Right cardiac atrium (tissue), 5 donors: ENCODE data around the gene CDK8. TPM values are rescaled to one million over a fixed set of nuclear protein-coding genes. Genes with fewer than 3 reads are reported as not detected.
"Not testable (repeated sequence)": the region's sequence is repeated elsewhere in the genome, so short reads cannot be mapped to it uniquely, and the experiment has no call there.

ENCODE experiments used
- ATAC-seq, 2 donors: fragments of 200-7000 bp; cut with Tn5 transposase; one replicate each; pipeline versions ENCODE4 v1.8.0 to v1.9.1; 2020; ENCODE audit warnings: moderate library complexity in 2 of 2, mild to moderate bottlenecking in 1 of 2
- DNase-seq, 3 donors: peaks; one replicate each; pipeline ENCODE4 v3.0.0-alpha.2; 2020
- H3K27ac ChIP-seq: one replicate; pipeline ENCODE4 v1.5.1; 2013; ENCODE audit warnings: mild to moderate bottlenecking, low read length, control low read depth, moderate library complexity
- H3K27me3 ChIP-seq: one replicate; pipeline ENCODE4 v1.6.1; 2013; ENCODE audit not compliant: control insufficient read depth, insufficient read depth
- H3K4me1 ChIP-seq: one replicate; pipeline ENCODE4 v1.6.1; 2013; ENCODE audit warnings: low read length; ENCODE audit not compliant: control insufficient read depth, insufficient read depth
- H3K4me3 ChIP-seq: one replicate; pipeline ENCODE4 v1.5.1; 2013; ENCODE audit warnings: low read length, control low read depth
- H3K9me3 ChIP-seq: one replicate; pipeline ENCODE4 v1.6.1; 2013; ENCODE audit warnings: low read length; ENCODE audit not compliant: control insufficient read depth
- WGBS: extraction: QIAGEN DNeasy Blood & Tissue Kit; methylation state at CpG from one replicate; pipeline ENCODE4 v1.1.7; 2013; 5-methylcytosine and 5-hydroxymethylcytosine counted together
- intact Hi-C, 4 donors: fragments of 100-400 bp; cut with DNase I; formaldehyde crosslinking; loops; one replicate each; pipeline versions ENCODE4 v1.11.0 to v1.14.0; 2022 to 2023
- polyA plus RNA-seq: library from polyadenylated mRNA; stranded (reverse); fragments of 200-250 nt; gene quantifications from one replicate; pipeline ENCODE4 v1.2.3, GENCODE V29; 2013
- total RNA-seq, 4 donors: library from RNA; stranded (reverse); fragmentation: NEBNext Ultra II Directional; extraction: Animal tissue kit (Norgen Biotek cat#: 25700); gene quantifications; one replicate each; pipeline ENCODE4 v1.2.1, GENCODE V29; 2021
- donor health status: healthy with polysubstance abuse.
- donor health status: DM: no; HTN: yes; CAD: no.
- donor health status: DM: no; HTN: no; CAD: no.
- donor health status: DM: no; HTN: yes; CAD: no; lungs with severe emphysema.
- donor health status: DM: yes; HTN: yes; CAD: no.

Gene CDK8
- total and polyA plus RNA-seq, 5 donors: 6.1 to 13.6 (median 11.4) TPM

DNA sequence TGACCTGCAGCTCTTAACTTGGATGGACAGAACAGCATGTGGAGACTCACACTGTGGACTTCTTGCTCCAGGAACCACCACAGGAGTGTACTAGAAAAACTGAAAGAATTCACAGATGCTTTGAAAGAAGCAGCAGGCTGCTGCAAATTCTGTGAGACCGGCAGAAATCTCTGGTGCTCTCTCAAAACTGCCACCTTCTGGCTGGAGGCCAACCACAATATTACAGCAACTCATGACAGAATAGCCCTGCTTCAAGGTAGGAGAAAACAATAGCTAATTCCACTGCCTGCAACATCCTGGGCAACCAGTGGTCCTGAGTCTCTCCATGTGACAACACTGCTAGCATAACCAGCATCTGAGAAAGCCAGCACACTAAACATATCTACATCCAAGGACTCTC, 26.9 kb downstream of the CDK8 start:
- DNase-seq (no peak), ATAC-seq (no peak)
- Histone ChIP-seq H3K9me3 (no peaks in the 10 kb centered on the region), H3K27me3 (no peaks in the 10 kb centered on the region), H3K4me1 (no peaks in the 10 kb centered on the region), H3K27ac (no peak overlapping the region), H3K4me3 (no peak overlapping the region)
- 67% methylated on average over 1 of the region's 1 CpG for WGBS
- intact Hi-C loops: no loop called here

DNA sequence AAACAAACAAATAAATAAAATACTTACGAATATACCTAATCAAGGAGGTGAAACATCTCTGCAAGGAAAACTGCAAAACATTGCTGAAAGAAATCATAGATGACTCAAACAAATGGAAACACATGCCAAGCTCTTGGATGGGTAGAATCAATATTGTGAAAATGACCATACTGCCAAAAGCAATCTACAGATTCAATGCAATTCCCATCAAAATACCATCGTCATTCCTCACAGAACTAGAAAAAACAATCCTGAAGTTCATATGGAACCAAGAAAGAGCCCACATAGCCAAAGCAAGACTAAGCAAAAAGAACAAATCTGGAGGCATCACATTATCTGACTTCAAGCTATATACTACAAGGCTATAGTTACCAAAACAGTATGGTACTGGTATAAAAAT, 32.0 kb downstream of the CDK8 start:
- intact Hi-C loops, H3K27me3 ChIP-seq: not testable (repeated sequence)
- 47% methylated on average over 2 of the region's 2 CpGs for WGBS

DNA sequence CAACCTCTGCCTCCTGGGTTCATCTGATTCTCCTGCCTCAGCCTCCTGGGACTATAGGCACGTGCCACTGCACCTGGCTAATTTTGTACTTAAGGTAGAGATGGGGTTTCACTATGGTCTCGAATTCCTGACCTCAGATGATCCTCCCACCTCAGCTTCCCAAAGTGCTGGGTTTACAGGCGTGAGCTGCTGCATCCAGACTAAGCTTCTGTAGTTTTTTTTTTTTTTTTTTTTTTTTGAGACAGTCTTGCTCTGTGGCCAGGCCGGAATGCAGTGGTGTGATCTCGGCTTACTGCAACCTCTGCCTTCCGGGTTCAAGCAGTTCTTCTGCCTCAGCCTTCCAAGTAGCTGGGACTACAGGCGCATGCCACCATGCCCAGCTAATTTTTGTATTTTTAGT, 34.9 kb downstream of the CDK8 start:
- H3K27ac ChIP-seq, DNase-seq, H3K27me3 ChIP-seq, H3K4me3 ChIP-seq, H3K9me3 ChIP-seq, ATAC-seq, H3K4me1 ChIP-seq, intact Hi-C loops: not testable (repeated sequence)
- WGBS: 99% methylated on average over 7 of the region's 7 CpGs

More for the DNA sequence above, 32.0 kb downstream of the CDK8 start:
- DNase-seq, ATAC-seq, H3K4me3 ChIP-seq, H3K4me1 ChIP-seq, H3K9me3 ChIP-seq, H3K27ac ChIP-seq: not testable (repeated sequence)

DNA sequence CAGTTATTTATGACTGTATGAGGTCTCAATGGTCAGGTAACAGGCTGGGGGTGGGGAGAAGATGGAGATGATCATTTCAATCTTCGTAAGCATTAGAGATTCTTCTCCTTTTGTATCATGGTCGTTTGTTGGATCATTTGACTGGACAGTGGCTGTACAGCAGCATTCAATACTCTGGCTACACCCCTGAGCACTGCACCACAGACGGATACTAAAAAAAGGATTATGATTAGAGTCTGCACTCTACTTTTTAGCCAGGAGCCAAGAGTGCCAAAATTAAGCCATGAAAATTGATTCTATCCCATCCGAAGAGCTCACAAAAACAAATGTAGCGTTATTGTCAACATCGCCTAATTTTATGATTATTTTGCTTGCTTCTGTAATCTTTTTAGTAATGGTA, 41.9 kb downstream of the CDK8 start:
- H3K9me3 ChIP-seq: no peaks in the 10 kb centered on the region
- ATAC-seq: no peak
- 81% methylated on average over 6 of the region's 6 CpGs for WGBS
- intact Hi-C loops: no loop called here
- no peak overlapping the region for H3K27ac ChIP-seq
- DNase-seq: no peak
- no peaks in the 10 kb centered on the region for H3K27me3 ChIP-seq
- peaks cover 3% of the 10 kb centered on the region for H3K4me1 ChIP-seq
- H3K4me3 ChIP-seq: no peak overlapping the region

DNA sequence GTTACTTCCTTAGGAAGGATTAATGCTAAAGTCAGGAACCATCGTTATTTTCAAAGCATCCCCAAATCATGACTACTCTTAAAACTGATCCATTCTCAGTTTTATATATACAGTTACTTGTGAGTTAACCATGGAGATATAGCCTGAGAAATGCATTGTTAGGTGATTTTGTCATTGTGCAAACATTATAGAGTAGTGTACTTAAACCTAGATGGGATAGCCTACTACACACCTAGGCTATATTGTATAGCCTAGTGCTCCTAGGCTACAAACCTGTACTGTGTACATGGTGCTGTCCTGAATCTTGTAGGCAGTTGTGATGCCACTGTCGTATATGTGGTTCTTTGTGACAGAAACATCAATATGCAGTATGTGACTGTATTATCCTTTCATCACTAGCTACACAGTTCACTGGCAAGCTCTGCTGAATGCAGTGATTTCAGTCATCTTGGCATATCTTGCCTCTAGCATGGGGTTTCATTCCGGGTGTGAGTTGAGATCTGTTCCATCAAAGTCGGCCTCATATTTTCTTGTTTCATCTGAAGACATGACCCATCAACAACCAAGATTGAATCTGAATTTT, 45.3 kb downstream of the CDK8 start:
- intact Hi-C loops: no loop called here
- no peak for ATAC-seq
- H3K4me1 ChIP-seq: peaks cover 4% of the 10 kb centered on the region

DNA sequence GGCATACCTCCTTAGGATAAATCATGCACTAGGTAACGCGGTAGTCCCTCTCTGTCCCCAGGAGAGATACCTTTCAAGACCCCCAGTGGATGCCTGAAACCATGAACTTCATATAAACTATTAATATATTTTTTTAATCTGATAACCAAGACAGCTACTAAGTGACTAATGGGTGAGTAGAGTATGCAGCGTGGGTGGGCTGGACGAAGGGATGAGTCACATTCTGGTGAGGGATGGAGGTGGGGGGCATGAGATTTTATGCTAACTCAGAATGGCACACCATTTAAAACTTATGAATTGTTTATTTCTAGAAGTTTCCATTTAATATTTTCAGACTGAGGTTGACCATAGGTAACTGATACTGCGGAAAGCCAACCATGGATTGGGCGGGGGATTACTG, 46.2 kb downstream of the CDK8 start:
- Histone ChIP-seq H3K27me3 (no peaks in the 10 kb centered on the region), H3K4me1 (peaks cover 4% of the 10 kb centered on the region), H3K4me3 (no peak overlapping the region), H3K27ac (no peak overlapping the region), H3K9me3 (no peaks in the 10 kb centered on the region)
- intact Hi-C loops: no loop called here
- 92% methylated on average over 6 of the region's 6 CpGs for WGBS
- ATAC-seq (no peak), DNase-seq (no peak)

More for the DNA sequence above, 45.3 kb downstream of the CDK8 start:
- Histone ChIP-seq H3K4me3 (no peak overlapping the region), H3K27me3 (no peaks in the 10 kb centered on the region), H3K9me3 (no peaks in the 10 kb centered on the region), H3K27ac (no peak overlapping the region)
- no peak for DNase-seq
- WGBS: 74% methylated on average over 4 of the region's 4 CpGs

DNA sequence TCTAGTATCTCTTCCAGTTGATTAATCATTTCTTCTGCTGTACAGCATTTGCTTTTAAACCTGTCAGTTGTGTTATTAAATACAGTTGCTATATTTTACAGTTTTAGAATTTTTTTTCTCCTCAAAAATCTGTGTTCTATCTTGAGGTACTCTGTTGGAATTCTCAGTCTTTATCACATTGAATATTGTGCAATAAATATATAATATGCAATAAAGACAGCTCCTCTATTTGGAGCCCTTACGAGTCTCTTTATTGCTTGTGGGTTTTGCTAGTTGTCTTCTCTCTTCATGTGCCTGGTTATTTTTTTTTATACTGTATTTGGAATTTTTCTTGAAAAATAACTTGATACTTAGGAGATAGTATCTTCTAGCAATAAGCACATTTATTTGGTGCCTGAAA, 51.7 kb downstream of the CDK8 start:
- Histone ChIP-seq H3K4me1 (peaks cover 1% of the 10 kb centered on the region), H3K9me3 (no peaks in the 10 kb centered on the region), H3K4me3 (no peak overlapping the region), H3K27me3 (no peaks in the 10 kb centered on the region), H3K27ac (no peak overlapping the region)
- intact Hi-C loops: no loop called here
- no peak for ATAC-seq
- 83% methylated on average over 1 of the region's 1 CpG for WGBS
- DNase-seq: no peak

DNA sequence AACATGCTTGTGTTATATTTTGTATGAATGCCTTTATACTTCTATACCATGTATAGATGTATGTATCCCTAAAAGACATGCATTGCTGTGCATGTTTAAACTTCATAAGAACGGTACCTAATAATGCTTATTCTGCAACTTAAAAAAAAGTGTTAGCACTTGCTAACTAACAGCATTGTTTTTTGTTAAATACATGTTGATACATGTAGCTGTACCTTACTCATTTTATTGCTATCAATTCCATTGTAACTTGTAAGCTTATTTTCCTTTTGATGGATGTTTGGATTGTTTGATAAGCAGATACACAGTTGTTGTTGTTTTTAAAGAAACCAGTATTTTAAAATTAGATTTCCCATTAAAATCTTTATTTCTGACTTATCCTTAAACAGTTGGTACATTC, 53.8 kb downstream of the CDK8 start:
- intact Hi-C loops: no loop called here
- DNase-seq (no peak), ATAC-seq (no peak)
- Histone ChIP-seq H3K4me1 (peaks cover 1% of the 10 kb centered on the region), H3K9me3 (no peaks in the 10 kb centered on the region), H3K27ac (no peak overlapping the region), H3K27me3 (no peaks in the 10 kb centered on the region), H3K4me3 (no peak overlapping the region)
- WGBS: 98% methylated on average over 1 of the region's 1 CpG

DNA sequence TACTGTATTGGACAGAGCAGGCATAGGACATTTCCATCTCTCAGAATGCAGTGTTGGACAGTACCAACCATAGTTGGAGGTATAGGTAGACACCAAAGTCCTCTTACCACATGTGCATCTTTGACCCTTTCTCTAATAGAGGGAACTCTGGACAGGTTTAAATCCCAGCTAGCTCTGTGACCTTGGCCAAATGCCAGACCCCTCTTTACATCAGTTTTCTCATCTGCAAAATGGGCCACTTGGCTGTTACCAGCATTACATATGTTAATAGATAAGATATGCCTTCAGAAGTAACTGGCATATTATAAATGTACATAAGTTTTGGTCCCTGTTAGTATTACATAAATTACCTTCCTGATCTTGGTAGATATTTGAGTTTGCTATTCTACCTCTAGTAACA, 54.3 kb downstream of the CDK8 start:
- Histone ChIP-seq H3K27ac (no peak overlapping the region), H3K4me1 (peaks cover under 1% of the 10 kb centered on the region), H3K9me3 (no peaks in the 10 kb centered on the region), H3K27me3 (no peaks in the 10 kb centered on the region), H3K4me3 (no peak overlapping the region)
- intact Hi-C loops: no loop called here
- no peak for DNase-seq
- no peak for ATAC-seq

DNA sequence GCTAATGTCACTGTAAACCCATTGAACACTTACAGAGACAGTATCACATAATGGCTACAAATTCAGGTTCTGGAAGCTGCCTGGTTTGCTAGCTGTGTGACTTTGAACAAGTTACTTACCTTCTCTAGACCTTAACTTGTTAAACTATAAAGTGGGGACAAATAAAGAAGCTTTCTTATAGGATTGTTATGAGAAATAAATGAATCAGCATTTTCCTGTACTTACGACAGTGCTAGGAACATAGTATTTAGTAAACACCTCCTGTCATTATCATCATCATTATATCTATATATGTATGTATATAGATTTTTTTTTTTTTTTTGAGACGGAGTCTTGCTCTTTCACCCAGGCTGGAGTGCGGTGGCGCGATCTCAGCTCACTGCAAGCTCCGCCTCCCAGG, 54.9 kb downstream of the CDK8 start:
- no peak for ATAC-seq
- no peak overlapping the region for H3K27ac ChIP-seq
- no peaks in the 10 kb centered on the region for H3K4me1 ChIP-seq
- intact Hi-C loops: no loop called here
- H3K4me3 ChIP-seq: no peak overlapping the region
- WGBS: 98% methylated on average over 6 of the region's 6 CpGs
- no peaks in the 10 kb centered on the region for H3K27me3 ChIP-seq
- DNase-seq: no peak
- H3K9me3 ChIP-seq: no peaks in the 10 kb centered on the region

DNA sequence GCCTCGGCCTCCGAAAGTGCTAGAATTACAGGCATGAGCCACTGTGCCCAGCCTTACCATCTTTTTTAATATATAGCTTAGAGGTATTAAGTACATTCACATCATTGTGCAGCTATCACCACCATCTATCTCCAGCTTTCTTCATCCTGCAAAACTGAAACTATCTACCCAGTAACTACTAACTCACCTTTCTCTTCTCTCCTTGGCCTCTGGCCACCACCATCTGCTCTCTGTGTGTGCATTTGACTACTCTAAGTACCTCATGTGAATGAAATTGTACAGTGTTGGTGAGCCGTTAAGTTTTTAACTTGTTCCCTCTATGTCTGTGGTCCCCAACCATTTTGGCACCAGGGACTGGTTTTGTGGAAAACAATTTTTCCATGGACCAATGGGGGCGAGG, 56.1 kb downstream of the CDK8 start:
- WGBS: 99% methylated on average over 4 of the region's 4 CpGs
- Histone ChIP-seq H3K27me3 (no peaks in the 10 kb centered on the region), H3K27ac (no peak overlapping the region), H3K9me3 (no peaks in the 10 kb centered on the region), H3K4me1 (no peaks in the 10 kb centered on the region), H3K4me3 (no peak overlapping the region)
- intact Hi-C loops: no loop called here
- DNase-seq (no peak), ATAC-seq (no peak)

DNA sequence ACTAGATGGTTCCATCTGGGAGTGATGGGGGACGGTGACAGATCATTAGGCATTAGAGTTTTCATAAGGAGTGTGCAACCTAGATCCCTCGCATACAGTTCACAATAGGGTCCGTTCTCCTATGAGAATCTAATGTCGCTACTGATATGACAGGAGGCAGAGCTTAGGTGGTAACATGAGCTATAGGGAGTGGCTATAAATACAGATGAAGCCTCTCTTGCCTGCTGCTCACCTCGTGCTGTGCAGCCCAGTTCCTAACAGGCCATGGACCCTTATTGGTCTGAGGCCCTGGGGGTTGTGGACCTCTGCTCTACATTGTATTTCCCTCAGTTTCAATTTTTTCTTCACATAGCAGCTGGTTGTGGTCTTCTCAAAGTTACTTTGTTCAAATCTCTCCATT, 56.5 kb downstream of the CDK8 start:
- intact Hi-C loops: no loop called here
- DNase-seq (no peak), ATAC-seq (no peak)
- H3K9me3 ChIP-seq: no peaks in the 10 kb centered on the region
- no peak overlapping the region for H3K4me3 ChIP-seq
- no peaks in the 10 kb centered on the region for H3K4me1 ChIP-seq
- 93% methylated on average over 5 of the region's 5 CpGs for WGBS
- no peaks in the 10 kb centered on the region for H3K27me3 ChIP-seq
- no peak overlapping the region for H3K27ac ChIP-seq
